Non-pigmented ciliary epithelial cell (primary cell): ENCODE measurements around the gene SPTBN4.
A peak's percentile ranks its signal among the peaks of the same experiment; 100 is the strongest.
"Not testable (repeated sequence)": the region's sequence is repeated elsewhere in the genome, so short reads cannot be mapped to it uniquely, and the experiment has no call there.

ENCODE experiments used
- DNase-seq: peaks from one replicate; pipeline ENCODE4 v3.0.0-alpha.2; 2010; ENCODE audit warnings: low read depth

Gene SPTBN4

GRCh38 chr19:40465025-40465556 is 1.7 kb upstream of the SPTBN4 start:
- no peak for DNase-seq

- peak; percentile 96 for DNase-seq
Observed at GRCh38 chr19:40465557-40466218, 1.1 kb upstream of the SPTBN4 start, which contains the start of gene BLVRB. Gene BLVRB (minus strand): TSS chr19:40465745. CDS start chr19:40465688, 57 bp downstream.

- no peak for DNase-seq
Observed at GRCh38 chr19:40466219-40466984, 399 bp upstream of the SPTBN4 start.

- no peak for DNase-seq
Observed at GRCh38 chr19:40469011-40469410, 2.2 kb downstream of the SPTBN4 start.

GRCh38 chr19:40471111-40471510 is 4.3 kb downstream of the SPTBN4 start:
- DNase-seq, result no peak

- no peak for DNase-seq
Observed at GRCh38 chr19:40472516-40472915, 5.7 kb downstream of the SPTBN4 start.

GRCh38 chr19:40474737-40475136 is 7.9 kb downstream of the SPTBN4 start:
- no peak for DNase-seq

GRCh38 chr19:40475878-40476644 is 9.3 kb downstream of the SPTBN4 start:
- DNase-seq, result not testable (repeated sequence)

- no peak for DNase-seq
Observed at GRCh38 chr19:40486017-40486416, 19.2 kb downstream of the SPTBN4 start.

- DNase-seq, result no peak
Observed at GRCh38 chr19:40489882-40490230, 23.1 kb downstream of the SPTBN4 start.

- no peak for DNase-seq
Observed at GRCh38 chr19:40492274-40492673, 25.5 kb downstream of the SPTBN4 start.

- DNase-seq, result no peak
Observed at GRCh38 chr19:40493778-40494177, 27.0 kb downstream of the SPTBN4 start.

GRCh38 chr19:40494191-40494838 is 27.5 kb downstream of the SPTBN4 start:
- DNase-seq, result no peak

GRCh38 chr19:40497214-40497613 is 30.4 kb downstream of the SPTBN4 start:
- DNase-seq, result no peak

- DNase-seq, result no peak
Observed at GRCh38 chr19:40499320-40499719, 32.5 kb downstream of the SPTBN4 start.

GRCh38 chr19:40500678-40501530 is 34.1 kb downstream of the SPTBN4 start:
- not testable (repeated sequence) for DNase-seq

- no peak for DNase-seq
Observed at GRCh38 chr19:40501599-40501998, 34.8 kb downstream of the SPTBN4 start.

GRCh38 chr19:40502081-40502480 is 35.3 kb downstream of the SPTBN4 start:
- no peak for DNase-seq

- DNase-seq, result no peak
Observed at GRCh38 chr19:40502647-40503319, 36.0 kb downstream of the SPTBN4 start.

GRCh38 chr19:40503320-40503695 is 36.5 kb downstream of the SPTBN4 start:
- no peak for DNase-seq

- no peak for DNase-seq
Observed at GRCh38 chr19:40506099-40506498, 39.3 kb downstream of the SPTBN4 start.
